ENCODE results near the gene KLHL42. TPM values are rescaled to one million over a fixed set of nuclear protein-coding genes. Genes with fewer than 3 reads are reported as not detected.

Gene KLHL42
- total RNA-seq, 1 experiment from 2014 or later, result 21.5 TPM

DNA sequence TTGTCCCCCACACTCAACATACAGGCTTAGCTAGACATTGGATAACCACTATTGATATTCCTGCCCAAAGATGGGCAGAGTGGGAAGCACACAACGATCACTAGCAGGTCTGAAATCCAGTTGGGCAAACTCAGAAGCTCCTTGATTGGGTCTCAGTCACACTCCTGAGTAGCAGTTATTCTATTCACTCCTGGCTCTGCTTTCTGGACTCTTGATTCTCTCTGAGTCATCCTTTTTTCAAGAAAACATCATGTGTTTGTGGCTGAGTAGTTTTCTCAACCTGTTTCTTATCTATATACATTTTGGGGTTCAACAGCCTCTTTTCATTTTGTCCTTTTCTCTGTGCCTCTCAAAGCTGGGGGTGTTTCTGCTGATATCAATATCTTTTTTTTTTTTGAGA is 46.0 kb downstream of the KLHL42 start:
- no peak overlapping the region for H3K4me2 ChIP-seq (ENCODE audit: low read length)
- no peak overlapping the region for H3K27ac ChIP-seq (ENCODE audit: low read depth, low read length)
- H3K9me2 ChIP-seq (ENCODE audit: insufficient read depth), result no peaks in the 10 kb centered on the region
- no peak for DNase-seq (ENCODE audit: low read depth, low spot score)
- TF ChIP-seq, protein P1, sequence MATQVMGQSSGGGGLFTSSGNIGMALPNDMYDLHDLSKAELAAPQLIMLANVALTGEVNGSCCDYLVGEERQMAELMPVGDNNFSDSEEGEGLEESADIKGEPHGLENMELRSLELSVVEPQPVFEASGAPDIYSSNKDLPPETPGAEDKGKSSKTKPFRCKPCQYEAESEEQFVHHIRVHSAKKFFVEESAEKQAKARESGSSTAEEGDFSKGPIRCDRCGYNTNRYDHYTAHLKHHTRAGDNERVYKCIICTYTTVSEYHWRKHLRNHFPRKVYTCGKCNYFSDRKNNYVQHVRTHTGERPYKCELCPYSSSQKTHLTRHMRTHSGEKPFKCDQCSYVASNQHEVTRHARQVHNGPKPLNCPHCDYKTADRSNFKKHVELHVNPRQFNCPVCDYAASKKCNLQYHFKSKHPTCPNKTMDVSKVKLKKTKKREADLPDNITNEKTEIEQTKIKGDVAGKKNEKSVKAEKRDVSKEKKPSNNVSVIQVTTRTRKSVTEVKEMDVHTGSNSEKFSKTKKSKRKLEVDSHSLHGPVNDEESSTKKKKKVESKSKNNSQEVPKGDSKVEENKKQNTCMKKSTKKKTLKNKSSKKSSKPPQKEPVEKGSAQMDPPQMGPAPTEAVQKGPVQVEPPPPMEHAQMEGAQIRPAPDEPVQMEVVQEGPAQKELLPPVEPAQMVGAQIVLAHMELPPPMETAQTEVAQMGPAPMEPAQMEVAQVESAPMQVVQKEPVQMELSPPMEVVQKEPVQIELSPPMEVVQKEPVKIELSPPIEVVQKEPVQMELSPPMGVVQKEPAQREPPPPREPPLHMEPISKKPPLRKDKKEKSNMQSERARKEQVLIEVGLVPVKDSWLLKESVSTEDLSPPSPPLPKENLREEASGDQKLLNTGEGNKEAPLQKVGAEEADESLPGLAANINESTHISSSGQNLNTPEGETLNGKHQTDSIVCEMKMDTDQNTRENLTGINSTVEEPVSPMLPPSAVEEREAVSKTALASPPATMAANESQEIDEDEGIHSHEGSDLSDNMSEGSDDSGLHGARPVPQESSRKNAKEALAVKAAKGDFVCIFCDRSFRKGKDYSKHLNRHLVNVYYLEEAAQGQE (IDR thresholded peaks at IDR 0.05; ENCODE audit: low read depth), result no peak
- TF ChIP-seq SP1 (IDR thresholded peaks at IDR 0.05; ENCODE audit: low read depth), result no peak
- TF ChIP-seq ZFX (IDR thresholded peaks at IDR 0.05), result no peak
- TF ChIP-seq, protein P2, sequence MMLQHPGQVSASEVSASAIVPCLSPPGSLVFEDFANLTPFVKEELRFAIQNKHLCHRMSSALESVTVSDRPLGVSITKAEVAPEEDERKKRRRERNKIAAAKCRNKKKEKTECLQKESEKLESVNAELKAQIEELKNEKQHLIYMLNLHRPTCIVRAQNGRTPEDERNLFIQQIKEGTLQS (IDR thresholded peaks at IDR 0.05), result no peak
- TF ChIP-seq ZNF274 (IDR thresholded peaks at IDR 0.05; ENCODE audit: low read depth, low read length), result no peak
- no peak for TF ChIP-seq POLR2AphosphoS5 (IDR thresholded peaks at IDR 0.05; ENCODE audit: low read depth, low read length)
- TF ChIP-seq POLR2A (IDR thresholded peaks at IDR 0.05; ENCODE audit: borderline replicate concordance, extremely low read depth, insufficient read depth, insufficient read length), result no peak
- no peak for TF ChIP-seq CBX3 (IDR thresholded peaks at IDR 0.05; ENCODE audit: low read depth)
- TF ChIP-seq, protein P3, sequence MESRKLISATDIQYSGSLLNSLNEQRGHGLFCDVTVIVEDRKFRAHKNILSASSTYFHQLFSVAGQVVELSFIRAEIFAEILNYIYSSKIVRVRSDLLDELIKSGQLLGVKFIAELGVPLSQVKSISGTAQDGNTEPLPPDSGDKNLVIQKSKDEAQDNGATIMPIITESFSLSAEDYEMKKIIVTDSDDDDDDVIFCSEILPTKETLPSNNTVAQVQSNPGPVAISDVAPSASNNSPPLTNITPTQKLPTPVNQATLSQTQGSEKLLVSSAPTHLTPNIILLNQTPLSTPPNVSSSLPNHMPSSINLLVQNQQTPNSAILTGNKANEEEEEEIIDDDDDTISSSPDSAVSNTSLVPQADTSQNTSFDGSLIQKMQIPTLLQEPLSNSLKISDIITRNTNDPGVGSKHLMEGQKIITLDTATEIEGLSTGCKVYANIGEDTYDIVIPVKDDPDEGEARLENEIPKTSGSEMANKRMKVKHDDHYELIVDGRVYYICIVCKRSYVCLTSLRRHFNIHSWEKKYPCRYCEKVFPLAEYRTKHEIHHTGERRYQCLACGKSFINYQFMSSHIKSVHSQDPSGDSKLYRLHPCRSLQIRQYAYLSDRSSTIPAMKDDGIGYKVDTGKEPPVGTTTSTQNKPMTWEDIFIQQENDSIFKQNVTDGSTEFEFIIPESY (IDR thresholded peaks at IDR 0.05; ENCODE audit: extremely low read depth, insufficient replicate concordance, low read length), result no peak
- TF ChIP-seq, protein P4, sequence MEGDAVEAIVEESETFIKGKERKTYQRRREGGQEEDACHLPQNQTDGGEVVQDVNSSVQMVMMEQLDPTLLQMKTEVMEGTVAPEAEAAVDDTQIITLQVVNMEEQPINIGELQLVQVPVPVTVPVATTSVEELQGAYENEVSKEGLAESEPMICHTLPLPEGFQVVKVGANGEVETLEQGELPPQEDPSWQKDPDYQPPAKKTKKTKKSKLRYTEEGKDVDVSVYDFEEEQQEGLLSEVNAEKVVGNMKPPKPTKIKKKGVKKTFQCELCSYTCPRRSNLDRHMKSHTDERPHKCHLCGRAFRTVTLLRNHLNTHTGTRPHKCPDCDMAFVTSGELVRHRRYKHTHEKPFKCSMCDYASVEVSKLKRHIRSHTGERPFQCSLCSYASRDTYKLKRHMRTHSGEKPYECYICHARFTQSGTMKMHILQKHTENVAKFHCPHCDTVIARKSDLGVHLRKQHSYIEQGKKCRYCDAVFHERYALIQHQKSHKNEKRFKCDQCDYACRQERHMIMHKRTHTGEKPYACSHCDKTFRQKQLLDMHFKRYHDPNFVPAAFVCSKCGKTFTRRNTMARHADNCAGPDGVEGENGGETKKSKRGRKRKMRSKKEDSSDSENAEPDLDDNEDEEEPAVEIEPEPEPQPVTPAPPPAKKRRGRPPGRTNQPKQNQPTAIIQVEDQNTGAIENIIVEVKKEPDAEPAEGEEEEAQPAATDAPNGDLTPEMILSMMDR (IDR thresholded peaks at IDR 0.05 in 2 of 3, conservative IDR thresholded peaks at IDR 0.05 in 1 of 3; ENCODE audit: borderline replicate concordance in 1 of 3, insufficient read depth in 1 of 3, low read depth in 2 of 3, low read length in 2 of 3), result no peak
- no peak for TF ChIP-seq RAD21 (IDR thresholded peaks at IDR 0.05; ENCODE audit: low read depth)
- no peak for TF ChIP-seq YY1 (IDR thresholded peaks at IDR 0.05; ENCODE audit: extremely low read depth, insufficient replicate concordance, low read depth, low read length)
- no peak overlapping the region for H3K4me3 ChIP-seq (replicated peaks in 1 of 2; ENCODE audit: low read depth in 1 of 2, low read length in 2 of 2)
- ATAC-seq, result no peak
- H3K4me1 ChIP-seq (ENCODE audit: control insufficient read depth in 1 of 2, insufficient read depth in 2 of 2, low read length in 2 of 2), result peaks cover 0 to 19% of the 10 kb centered on the region in 2 experiments; a peak in 2 of 4 replicates
- H3K9ac ChIP-seq (ENCODE audit: low read length), result no peak overlapping the region
- H3K27me3 ChIP-seq (ENCODE audit: insufficient read depth, low read length), result no peaks in the 10 kb centered on the region
- H3K9me3 ChIP-seq (ENCODE audit: control insufficient read depth in 1 of 2, insufficient read depth in 1 of 2, low read depth in 1 of 2, low read length in 2 of 2), result no peaks in the 10 kb centered on the region
- H3K79me2 ChIP-seq (ENCODE audit: insufficient read depth, low read length), result no peaks in the 10 kb centered on the region
- ChIA-PET POLR2A (no interaction called here), RAD21 (ENCODE audit: low non-redundant PET in 1 of 2, low total read pairs in 2 of 2, uncharacterized antibody in 2 of 2, unreplicated experiment in 2 of 2) (no interaction called here), CTCF (no interaction called here)
- no peaks in the 10 kb centered on the region for H4K20me1 ChIP-seq (ENCODE audit: insufficient read depth)
- no TSS peak for BruUV-seq (replicated peaks)
- intact Hi-C loops (cut with micrococcal nuclease), result loop anchor here (10.0 kb wide), 1 partner anchor 349 kb away; no protein-coding TSS in a partner anchor
- H3K36me3 ChIP-seq (ENCODE audit: control insufficient read depth in 1 of 2, insufficient read depth in 2 of 2, low read length in 2 of 2), result no peaks in the 10 kb centered on the region
- no peak overlapping the region for H2AFZ ChIP-seq (ENCODE audit: low read depth, low read length, poor library complexity, severe bottlenecking)

Measured in HCT116 (cell line).